ENCODE measurements around the gene CAMKK1.

Gene CAMKK1

DNA sequence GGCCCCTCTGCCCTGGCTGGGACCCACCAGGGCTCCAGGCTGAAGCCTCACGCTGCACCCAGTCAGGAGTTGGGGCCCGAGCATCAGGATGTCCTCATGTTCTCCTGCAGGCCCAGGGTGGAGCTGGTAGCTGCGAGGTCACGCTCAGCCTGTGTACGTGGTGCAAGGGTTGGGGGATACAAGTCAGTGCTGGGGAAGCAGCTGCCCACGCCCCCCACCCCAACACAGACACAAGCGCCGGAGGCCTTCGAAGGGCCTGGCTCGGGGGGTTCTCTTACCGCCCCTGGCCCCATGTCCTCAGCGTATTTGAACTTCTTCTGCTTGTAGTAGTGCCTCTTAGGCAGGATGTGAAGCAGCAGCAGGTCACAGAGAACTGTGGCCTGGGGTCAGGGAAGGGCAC, 4.9 kb upstream of the CAMKK1 start:
- in situ Hi-C loops (cut with MboI; ENCODE audit: low sequenced_read_pairs): no loop called here

GRCh38 chr17:3896968-3897235, 4.0 kb upstream of the CAMKK1 start:
- in situ Hi-C loops (cut with MboI; ENCODE audit: low sequenced_read_pairs): no loop called here

- in situ Hi-C loops (cut with MboI; ENCODE audit: low sequenced_read_pairs): no loop called here
Measured at GRCh38 chr17:3896108-3896967, 3.5 kb upstream of the CAMKK1 start.

GRCh38 chr17:3895354-3895753, 2.5 kb upstream of the CAMKK1 start:
- in situ Hi-C loops (cut with MboI; ENCODE audit: low sequenced_read_pairs): no loop called here

DNA sequence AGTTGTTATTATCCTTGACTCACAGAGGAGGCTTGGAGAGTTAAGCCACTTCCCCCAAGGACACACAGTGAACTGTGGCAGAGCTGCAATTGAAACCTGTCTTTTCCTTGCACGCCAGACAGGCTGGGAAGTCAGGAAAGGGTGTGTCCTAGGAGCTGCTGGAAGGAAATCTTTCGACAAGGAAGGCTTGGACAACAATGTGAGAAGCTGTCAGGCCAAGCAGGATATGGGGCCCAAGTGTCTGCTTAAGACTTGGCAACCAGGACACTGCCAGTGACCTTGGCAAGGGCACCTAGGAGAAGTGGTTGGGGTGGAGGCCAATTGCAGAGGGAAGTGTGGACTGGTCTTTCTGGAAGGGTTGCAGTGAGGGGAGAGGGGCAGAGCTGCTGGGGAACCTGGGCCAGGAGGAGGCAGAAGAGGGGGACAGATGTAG, 2.1 kb upstream of the CAMKK1 start:
- in situ Hi-C loops (cut with MboI; ENCODE audit: low sequenced_read_pairs): no loop called here

GRCh38 chr17:3894188-3894587, 1.3 kb upstream of the CAMKK1 start:
- in situ Hi-C loops (cut with MboI; ENCODE audit: low sequenced_read_pairs): no loop called here

GRCh38 chr17:3893720-3894116, 865 bp upstream of the CAMKK1 start:
- in situ Hi-C loops (cut with MboI; ENCODE audit: low sequenced_read_pairs): no loop called here

DNA sequence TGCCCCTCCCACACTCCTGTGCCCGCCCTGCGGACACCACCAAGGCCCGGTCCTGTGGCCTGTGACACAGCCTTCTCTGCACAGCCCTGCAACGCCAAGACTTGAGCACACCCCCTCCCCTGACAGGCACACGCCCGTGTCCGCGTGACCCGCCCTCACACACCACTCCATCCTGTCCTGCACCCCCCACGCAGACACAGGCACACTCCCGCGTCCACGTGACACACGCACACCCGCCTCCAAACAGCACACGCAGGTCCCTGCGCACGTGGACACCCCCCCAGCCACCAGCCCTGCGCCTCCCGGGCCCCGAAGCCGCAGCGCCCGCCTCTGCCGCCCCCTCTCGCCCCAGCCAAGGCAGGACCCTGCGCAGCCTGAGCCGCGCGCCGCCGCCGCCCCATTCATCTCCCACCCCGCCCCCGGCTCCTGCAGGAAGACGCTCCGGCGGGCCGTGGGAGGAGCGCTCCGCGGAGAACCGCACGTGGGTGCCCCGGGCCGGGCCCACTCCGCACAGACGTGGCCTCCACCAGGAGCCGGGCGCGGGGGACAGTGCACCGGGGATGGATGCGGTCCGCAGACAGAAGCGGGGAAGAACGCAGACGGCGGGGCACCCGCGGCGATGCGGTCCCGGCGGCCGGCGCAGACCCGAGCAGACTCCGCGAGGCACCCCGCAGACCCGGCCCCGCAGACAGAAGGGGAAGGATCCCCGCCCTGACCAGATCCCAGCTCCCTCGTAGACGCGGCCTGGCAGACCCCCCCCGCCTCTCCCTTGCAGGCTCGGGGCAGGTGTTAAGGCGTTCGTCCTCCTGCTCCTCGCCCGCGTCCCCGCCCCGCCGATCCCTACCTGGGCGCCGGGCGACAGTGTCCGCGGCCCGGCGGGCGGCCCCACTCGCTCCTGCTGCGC, 506 bp downstream of the CAMKK1 start:
- in situ Hi-C loops (cut with MboI; ENCODE audit: low sequenced_read_pairs): no loop called here

DNA sequence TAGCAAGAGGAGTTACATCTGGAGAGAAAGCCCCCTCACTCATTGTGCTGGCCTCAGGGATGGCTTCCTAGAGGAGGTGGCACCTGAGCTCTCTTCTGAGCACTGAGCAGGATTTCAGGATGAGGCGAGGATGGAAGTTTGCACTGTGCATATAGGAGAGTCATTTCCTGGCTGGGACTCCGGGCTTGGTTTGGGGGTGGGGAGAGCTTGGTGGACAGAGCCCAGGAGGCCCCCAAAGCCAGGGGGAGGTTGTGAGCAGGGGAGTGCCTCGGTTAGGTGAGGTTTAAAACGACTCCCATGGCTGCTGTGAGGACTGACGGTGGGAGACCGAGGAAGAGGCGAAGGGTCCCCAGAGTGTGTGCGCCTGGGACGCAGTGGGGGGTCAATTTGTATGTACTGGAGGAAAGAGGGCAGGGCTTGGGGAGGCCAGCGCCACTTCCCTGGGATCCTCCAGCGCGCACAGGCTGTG, 1.2 kb downstream of the CAMKK1 start:
- in situ Hi-C loops (cut with MboI; ENCODE audit: low sequenced_read_pairs): no loop called here

- in situ Hi-C loops (cut with MboI; ENCODE audit: low sequenced_read_pairs): no loop called here
Measured at GRCh38 chr17:3890878-3891219, 2.0 kb downstream of the CAMKK1 start.

GRCh38 chr17:3890082-3890877, 2.6 kb downstream of the CAMKK1 start:
- in situ Hi-C loops (cut with MboI; ENCODE audit: low sequenced_read_pairs): no loop called here

- in situ Hi-C loops (cut with MboI; ENCODE audit: low sequenced_read_pairs): no loop called here
Measured at GRCh38 chr17:3889325-3890012, 3.4 kb downstream of the CAMKK1 start.

- in situ Hi-C loops (cut with MboI; ENCODE audit: low sequenced_read_pairs): no loop called here
Measured at GRCh38 chr17:3888343-3889171, 4.3 kb downstream of the CAMKK1 start.

DNA sequence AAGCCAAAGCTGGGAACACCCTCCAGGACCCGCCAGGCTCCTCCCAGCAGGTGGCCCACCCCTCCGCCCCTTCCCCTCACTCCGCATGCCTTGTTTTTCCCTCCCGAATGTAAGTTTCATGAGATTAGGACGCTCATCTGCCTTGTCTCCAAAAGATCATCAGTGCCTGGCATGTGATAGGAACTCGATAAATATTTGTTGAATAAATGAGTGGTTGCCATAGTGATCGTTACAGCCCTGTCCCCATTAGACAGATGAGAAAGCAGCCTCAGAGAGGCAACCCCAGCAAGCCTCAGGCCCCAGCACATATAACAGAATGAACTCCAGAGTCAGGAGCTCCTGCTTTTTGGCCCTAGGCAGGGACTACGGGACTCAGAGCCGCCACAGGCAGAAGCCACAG, 5.0 kb downstream of the CAMKK1 start:
- in situ Hi-C loops (cut with MboI; ENCODE audit: low sequenced_read_pairs): no loop called here

DNA sequence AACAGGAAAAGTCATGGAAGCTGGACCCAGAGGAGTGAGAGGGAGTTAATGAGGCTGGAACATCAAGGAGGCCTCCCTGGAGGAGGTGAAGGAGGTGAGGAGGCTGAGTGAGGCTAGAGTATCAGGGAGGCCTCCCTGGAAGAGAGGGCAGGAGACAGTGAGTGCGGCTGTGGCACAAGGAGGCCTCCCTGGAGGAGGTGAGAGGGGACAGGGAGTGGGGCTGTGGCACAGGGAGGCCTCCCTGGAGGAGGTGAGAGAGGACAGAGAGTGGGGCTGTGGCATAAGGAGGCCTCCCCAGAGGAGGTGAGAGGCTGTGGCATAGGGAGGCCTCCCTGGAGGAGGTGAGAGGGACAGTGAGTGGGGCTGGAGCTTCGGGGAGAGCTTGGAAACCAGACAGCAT, 5.5 kb downstream of the CAMKK1 start:
- in situ Hi-C loops (cut with MboI; ENCODE audit: low sequenced_read_pairs): no loop called here

DNA sequence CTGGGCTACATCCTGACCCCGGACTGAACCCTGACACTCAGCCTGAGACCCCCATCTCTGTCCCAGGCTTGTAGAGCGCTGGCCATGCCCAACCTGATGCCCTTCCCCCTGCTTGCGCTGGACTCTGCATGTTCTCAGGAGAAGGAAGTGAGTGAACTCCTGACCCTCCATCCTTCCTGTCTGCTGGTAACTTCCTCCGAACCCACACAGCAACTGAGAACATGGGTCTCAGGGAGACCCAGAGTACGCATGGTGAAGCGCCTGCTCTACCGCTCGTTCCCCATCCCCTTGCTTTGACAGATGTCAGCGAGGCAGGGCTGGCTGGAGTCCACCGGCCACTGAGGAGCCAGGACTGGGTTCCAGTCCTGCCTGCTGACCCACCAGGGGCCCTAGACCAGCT, 6.1 kb downstream of the CAMKK1 start:
- in situ Hi-C loops (cut with MboI; ENCODE audit: low sequenced_read_pairs): no loop called here

- in situ Hi-C loops (cut with MboI; ENCODE audit: low sequenced_read_pairs): no loop called here
Measured at GRCh38 chr17:3885970-3886369, 6.9 kb downstream of the CAMKK1 start.

- in situ Hi-C loops (cut with MboI; ENCODE audit: low sequenced_read_pairs): no loop called here
Measured at GRCh38 chr17:3885271-3885670, 7.6 kb downstream of the CAMKK1 start.

GRCh38 chr17:3884188-3884587, 8.7 kb downstream of the CAMKK1 start:
- in situ Hi-C loops (cut with MboI; ENCODE audit: low sequenced_read_pairs): no loop called here

- in situ Hi-C loops (cut with MboI; ENCODE audit: low sequenced_read_pairs): no loop called here
Measured at GRCh38 chr17:3882276-3882675, 10.6 kb downstream of the CAMKK1 start.

Data from HL-60/S4 treated with phorbol 12-myristate 13-acetate at 8.2 ng/mL for 4 days and 3 days (cell line).